SK-N-MC (cell line): Measurements from ENCODE around the gene CCDC93.

Experiments used
- EZH2 ChIP-seq: fragments of 200-600 bp; sonication (generic); IDR thresholded peaks from one replicate; pipeline ENCODE4 v1.6.1; 2017; ENCODE audit warnings: antibody characterized with exemption
- FOXP2 ChIP-seq: optimal IDR thresholded peaks from 2 replicates; pipeline ENCODE3; 2011; ENCODE audit warnings: mild to moderate bottlenecking, moderate library complexity; ENCODE audit not compliant: insufficient read depth; ENCODE audit errors: extremely low read length, control extremely low read depth
- POLR2AphosphoS5 ChIP-seq: IDR thresholded peaks from 2 replicates; pipeline ENCODE4 v1.6.1; 2012; ENCODE audit warnings: mild to moderate bottlenecking, low read depth, low read length, borderline replicate concordance

DNA sequence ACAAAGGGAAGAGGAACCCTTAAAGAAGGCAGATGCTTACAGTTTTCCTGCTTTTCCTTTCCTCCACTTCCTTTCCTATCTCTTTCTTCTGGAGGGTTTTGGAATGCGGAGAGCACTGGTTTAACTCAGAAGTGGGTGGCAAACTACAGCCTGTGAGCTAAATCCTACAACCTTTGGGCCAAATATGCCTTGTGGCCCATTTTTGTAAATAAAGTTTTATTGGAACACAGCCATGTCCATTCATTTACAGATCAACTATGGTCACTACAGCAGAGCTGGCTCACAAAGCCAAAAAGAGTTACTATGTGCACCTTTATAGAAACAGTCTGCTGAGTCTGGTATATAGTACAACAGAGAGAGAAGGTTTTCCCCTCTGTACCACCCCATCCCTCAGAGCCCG lies 69.1 kb downstream of the CCDC93 start:
- no peak for TF ChIP-seq EZH2
- TF ChIP-seq POLR2AphosphoS5 = no peak
- TF ChIP-seq FOXP2 = no peak
